ENCODE measurements around the gene ACCS. TPM values are rescaled to one million over a fixed set of nuclear protein-coding genes. Genes with fewer than 3 reads are reported as not detected.
A peak's percentile ranks its signal among the peaks of the same experiment; 100 is the strongest.

ACCS gene
- total RNA-seq, 1 experiment from 2014 or later = 7.5 TPM

- no peak overlapping the region for H3K14ac ChIP-seq (ENCODE audit: insufficient read depth, low read length)
- TF ChIP-seq CTCF (conservative IDR thresholded peaks at IDR 0.05) = no peak
- no peak overlapping the region for H3K4ac ChIP-seq (ENCODE audit: low read depth, low read length)
- no peak overlapping the region for H3K9ac ChIP-seq (ENCODE audit: extremely low read depth, insufficient read length, low read length)
- H2BK120ac ChIP-seq (ENCODE audit: low read depth, low read length, poor library complexity, severe bottlenecking) = no peak overlapping the region
- no peak overlapping the region for H2AFZ ChIP-seq (ENCODE audit: low read length)
- H2BK5ac ChIP-seq (ENCODE audit: insufficient read length, low read length) = no peak overlapping the region
- peaks cover 7 to 15% of the 10 kb centered on the region in 2 experiments for H3K9me3 Mint-ChIP-seq
- peaks cover 0 to 12% (median 3%) of the 10 kb centered on the region in 3 experiments; a peak in 4 of 7 replicates for H3K36me3 Mint-ChIP-seq (ENCODE audit: insufficient read depth in 1 of 3, low read depth in 3 of 3)
- H3K27ac Mint-ChIP-seq = no peak overlapping the region
- no peaks in the 10 kb centered on the region for H3K23me2 ChIP-seq (ENCODE audit: insufficient read length, low read depth, low read length, poor library complexity, severe bottlenecking)
- no peak overlapping the region for H3K27ac ChIP-seq (ENCODE audit: insufficient read length, low read depth, low read length)
- peaks cover 6% of the 10 kb centered on the region; the same call in 1 of the 2 replicates for H3K4me1 ChIP-seq (ENCODE audit: insufficient read depth, low read length)
- no peak overlapping the region for H3K18ac ChIP-seq (ENCODE audit: insufficient read length, low read depth, low read length)
- H3K79me1 ChIP-seq (ENCODE audit: insufficient read depth, low read depth, low read length, poor library complexity, severe bottlenecking) = no peaks in the 10 kb centered on the region
- H2BK15ac ChIP-seq (ENCODE audit: low read depth, low read length) = no peak overlapping the region
- peaks cover 22% of the 10 kb centered on the region for H3K27me3 Mint-ChIP-seq (ENCODE audit: low read depth)
- H3K56ac ChIP-seq (ENCODE audit: insufficient read length, low read depth, low read length) = no peak overlapping the region
- no peak overlapping the region for H4K5ac ChIP-seq (ENCODE audit: insufficient read length, low read depth, low read length)
- H3T11ph ChIP-seq (ENCODE audit: low read length) = no peak overlapping the region
- no peak overlapping the region for H3K4me2 ChIP-seq (ENCODE audit: insufficient read depth, insufficient read length, low read length)
- DNase-seq = peak; percentile 4
- no peak overlapping the region for H2AK5ac ChIP-seq (ENCODE audit: insufficient read length, low read length)
- no peak overlapping the region for H3K23ac ChIP-seq (ENCODE audit: insufficient read length, low read depth, low read length)
- H3K79me2 ChIP-seq (ENCODE audit: insufficient read depth, low read length) = no peaks in the 10 kb centered on the region
- no CpG with 5 or more reads among the region's 1 CpG for WGBS (ENCODE audit: extremely low coverage, insufficient read length, low lambda C conversion rate)
- no peak overlapping the region for H4K8ac ChIP-seq (replicated peaks; ENCODE audit: insufficient read length, low read depth, low read length)
- H3K9me3 ChIP-seq (ENCODE audit: control insufficient read depth, low read depth, low read length) = no peaks in the 10 kb centered on the region
- H4K20me1 ChIP-seq (ENCODE audit: control insufficient read depth, insufficient read depth, insufficient read length) = no peaks in the 10 kb centered on the region
- H3K4me3 Mint-ChIP-seq = no peak overlapping the region
- no peak overlapping the region for H2BK20ac ChIP-seq (ENCODE audit: low read depth, low read length, poor library complexity, severe bottlenecking)
- no peaks in the 10 kb centered on the region for H3K27me3 ChIP-seq (ENCODE audit: insufficient read depth, low read length)
- H3K4me1 Mint-ChIP-seq = peaks cover 25 to 35% of the 10 kb centered on the region in 2 experiments
- no peak overlapping the region for H2BK12ac ChIP-seq (ENCODE audit: insufficient read length, low read depth, low read length)
- H4K91ac ChIP-seq (ENCODE audit: insufficient read length, low read depth, low read length) = no peak overlapping the region
Observed at GRCh38 chr11:44028401-44028800, 37.7 kb upstream of the ACCS start.

All from H9 (cell line).